ENCODE results near the gene OMA1.
"Not testable (repeated sequence)": the region's sequence is repeated elsewhere in the genome, so short reads cannot be mapped to it uniquely, and the experiment has no call there.

Gene OMA1

DNA sequence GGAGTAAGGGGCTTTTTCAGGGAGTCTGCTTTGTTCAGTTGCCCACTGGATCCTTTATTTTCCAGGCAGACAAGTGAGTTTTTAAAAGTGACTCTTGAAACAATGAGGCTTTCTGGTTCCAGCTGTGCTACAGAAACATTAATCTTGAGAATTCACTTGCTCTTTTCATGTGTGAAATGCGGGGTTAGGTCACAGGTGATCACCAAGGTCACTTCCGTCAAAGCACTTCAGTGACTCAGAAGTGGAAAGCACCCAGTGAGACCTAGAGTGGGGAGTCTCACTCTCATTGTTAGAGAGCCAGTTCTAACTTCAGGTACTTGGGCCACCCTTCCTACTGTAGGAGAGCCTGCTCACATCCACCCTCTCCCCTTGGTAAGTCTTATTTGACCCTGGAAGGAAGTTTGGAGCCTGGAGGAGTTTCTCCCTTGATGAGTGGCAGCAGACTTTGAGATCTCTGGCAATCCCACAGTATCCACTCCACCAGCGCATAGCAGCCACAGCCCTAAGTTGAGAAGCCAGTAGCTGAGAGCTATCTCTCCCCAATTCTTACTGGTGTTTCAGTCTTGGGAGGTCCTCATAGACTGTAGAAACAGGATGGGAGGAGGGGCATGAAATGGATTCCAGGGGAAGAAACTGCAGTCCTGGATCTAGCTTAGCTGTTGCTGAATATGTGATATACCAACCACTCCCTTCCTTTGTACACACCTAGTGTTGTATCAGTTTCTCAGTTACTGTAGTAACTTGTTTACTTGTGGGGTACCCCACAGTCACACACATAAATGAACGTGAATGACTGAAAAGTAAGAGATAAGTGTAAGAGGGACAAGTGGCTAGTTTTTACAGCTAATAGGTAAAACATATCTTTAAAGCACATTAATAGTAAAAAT, 27.4 kb upstream of the OMA1 start:
- DNase-seq (ENCODE audit: low read depth, low spot score): peak; percentile 10

DNA sequence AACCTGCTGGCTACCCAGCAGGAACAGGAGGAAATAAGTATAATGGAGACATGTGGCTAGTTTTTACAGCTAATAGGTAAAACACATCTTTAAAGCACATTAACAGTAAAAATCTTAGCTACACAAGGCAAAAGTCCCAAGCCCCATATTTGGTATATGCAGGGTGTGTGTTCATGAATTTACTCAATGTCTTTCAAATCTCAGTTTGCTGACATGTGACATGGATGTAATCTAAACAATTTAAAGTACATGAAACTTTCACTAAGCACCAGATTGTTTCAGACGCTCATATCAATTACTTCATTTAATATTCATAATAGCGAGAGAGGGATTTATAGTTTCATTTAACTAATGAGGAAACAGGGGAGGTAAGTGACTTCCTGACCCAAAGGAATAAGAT, 26.6 kb upstream of the OMA1 start:
- no peak for DNase-seq (ENCODE audit: low read depth, low spot score)

DNA sequence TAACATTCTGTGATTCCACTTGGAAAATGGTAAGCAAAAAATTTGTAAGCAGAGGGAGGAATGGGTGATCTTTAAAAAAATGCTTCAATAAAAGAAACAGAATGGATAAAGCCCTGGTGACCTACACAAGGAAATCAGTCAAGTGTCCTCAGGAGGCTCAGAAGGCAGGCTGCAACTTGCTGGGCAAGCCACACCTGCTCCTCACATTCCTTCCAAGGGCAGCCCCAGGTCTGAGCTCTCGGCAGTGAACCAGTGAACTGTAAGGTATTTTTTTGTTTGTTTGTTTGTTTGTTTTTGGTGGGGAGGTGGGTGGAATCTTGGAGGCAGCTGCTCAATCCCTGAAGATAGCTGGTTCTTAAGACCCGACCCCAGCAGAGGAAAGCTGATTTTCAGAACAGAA, 26.2 kb upstream of the OMA1 start:
- no peak for DNase-seq (ENCODE audit: low read depth, low spot score)

DNA sequence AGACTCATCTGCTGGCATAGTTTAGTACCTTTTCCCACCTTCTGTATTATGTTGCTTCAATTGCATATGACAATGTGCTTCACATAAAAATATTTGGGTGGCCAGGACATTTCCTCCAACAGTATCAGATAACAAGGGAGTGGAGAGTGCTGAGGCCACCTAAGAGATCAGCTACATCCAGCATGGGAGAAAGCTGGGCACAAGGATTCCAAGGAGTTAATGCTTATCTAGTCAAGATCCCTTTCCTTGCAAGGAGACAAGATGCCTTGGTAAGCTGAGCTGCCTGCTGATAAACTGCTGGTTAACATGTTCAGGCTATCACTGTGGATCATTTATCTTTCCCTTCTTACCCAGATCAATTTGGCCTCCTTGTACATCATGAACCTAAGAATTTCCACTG, 25.1 kb upstream of the OMA1 start:
- no peak for DNase-seq (ENCODE audit: low read depth, low spot score)

DNA sequence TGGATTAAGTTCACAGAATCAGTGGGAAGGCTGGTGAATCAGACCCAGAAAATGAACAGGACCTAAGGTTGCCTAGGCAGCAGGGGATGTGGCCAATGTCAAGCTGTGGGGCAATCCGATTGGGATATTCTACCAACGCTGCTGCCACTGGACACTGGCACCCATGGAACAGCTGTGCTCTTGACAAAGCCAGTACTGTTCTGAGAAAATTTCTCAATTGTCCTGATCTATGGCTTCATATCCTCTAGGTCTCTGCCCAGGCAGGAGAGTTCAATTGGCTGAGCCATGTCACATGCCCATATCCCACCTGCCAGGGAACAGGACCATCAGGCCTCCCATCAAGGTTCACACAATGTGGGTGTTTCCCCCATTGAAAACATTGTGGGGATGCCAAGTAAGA, 24.3 kb upstream of the OMA1 start:
- no peak for DNase-seq (ENCODE audit: low read depth, low spot score)

DNA sequence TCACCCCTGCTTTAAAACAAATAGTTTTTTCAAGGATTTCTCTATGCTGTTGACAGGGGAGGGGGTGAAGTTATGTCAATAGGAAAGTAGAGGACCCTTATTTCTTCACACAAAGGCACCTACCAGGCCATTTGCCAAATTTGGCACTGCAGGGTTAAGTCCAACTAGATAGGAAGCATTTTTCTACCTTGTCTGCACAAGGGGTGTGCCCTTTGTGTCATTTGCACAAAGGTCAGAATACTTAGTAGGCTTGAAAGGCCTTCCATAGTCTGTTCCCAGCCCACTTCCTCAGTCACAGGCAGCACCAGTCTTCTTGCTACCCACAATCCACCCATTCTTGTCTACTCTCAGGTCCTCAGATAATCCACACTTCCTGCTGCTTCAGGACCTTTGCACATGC, 23.6 kb upstream of the OMA1 start:
- DNase-seq (ENCODE audit: low read depth, low spot score): no peak

DNA sequence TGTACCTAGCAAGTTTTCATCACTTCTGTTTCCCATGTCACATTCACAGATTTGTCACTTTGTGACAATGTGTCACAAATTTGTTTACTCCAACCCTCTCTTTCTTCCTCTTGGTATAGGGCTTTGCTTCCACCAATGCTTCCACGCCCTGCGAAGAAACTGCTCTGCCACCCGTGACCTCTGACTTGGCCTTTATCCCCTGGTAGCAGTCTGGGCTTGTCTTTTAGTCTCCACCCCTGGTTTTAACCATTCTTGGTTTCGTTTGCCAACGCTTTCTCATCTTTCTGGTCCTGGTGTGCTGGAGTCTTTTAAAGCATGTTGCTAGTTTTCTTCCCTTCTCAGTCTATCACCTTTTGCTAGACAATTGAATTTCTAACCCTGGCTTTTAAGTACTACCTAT, 22.4 kb upstream of the OMA1 start:
- no peak for DNase-seq (ENCODE audit: low read depth, low spot score)

DNA sequence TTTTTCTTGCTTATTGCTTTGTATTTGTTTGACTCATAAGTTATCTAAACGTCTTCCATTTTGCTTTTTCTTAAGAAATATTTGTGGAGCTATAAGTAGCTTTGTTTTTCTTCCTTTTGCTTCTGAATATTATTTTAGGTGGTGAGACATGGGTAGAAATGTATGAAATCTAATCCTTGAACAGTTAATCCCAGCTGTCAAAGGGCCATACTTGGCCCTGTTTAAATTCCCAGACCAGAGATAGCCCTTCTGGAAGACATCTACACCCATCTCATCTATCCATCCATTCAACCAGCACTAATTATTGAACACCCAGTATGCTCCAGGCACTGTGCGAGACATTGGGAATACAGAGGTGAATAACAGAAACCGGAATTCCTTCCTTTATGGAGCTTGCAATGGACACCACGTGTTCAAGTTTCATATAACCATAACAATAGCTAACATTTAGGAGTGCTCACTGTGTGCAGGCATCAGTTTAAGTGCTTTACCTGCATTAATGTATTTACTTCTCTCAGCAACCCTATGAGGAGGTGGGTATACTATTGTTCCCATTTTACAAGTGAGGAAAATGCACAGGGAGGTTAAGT, 21.8 kb upstream of the OMA1 start:
- no peak for DNase-seq (ENCODE audit: low read depth, low spot score)

DNA sequence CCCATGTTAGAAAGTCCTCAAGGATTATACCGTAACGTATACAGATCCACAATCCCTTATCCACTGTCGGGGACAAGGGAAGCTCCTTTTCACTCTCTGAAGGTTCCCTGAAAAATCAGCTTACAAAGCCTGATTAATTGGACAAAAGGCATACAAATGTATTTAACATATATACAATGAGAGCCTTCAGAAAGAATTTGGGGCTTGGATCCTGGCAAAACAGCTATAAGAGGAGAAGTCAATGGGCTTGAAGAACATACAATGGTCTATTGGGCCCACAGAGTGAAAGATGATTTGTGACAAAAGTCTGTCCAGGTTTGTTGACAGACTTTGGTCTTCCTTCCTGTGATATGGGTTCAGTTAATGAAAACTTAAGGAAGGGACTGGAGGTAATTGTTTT, 19.8 kb upstream of the OMA1 start:
- DNase-seq (ENCODE audit: low read depth, low spot score): no peak

DNA sequence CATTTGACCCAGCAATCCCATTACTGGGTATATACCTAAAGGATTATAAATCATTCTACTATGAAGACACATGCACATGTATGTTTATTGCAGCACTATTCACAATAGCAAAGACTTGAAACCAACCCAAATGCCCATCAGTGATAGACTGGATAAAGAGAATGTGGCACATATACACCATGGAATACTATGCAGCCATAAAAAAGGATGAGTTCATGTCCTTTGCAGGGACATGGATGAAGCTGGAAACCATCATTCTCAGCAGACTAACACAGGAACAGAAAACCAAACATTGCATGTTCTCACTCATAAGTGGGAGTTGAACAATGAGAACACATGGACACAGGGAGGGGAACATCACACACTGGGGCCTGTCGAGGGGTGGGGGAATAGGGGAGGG, 17.2 kb upstream of the OMA1 start:
- not testable (repeated sequence) for DNase-seq (ENCODE audit: low read depth, low spot score)

DNA sequence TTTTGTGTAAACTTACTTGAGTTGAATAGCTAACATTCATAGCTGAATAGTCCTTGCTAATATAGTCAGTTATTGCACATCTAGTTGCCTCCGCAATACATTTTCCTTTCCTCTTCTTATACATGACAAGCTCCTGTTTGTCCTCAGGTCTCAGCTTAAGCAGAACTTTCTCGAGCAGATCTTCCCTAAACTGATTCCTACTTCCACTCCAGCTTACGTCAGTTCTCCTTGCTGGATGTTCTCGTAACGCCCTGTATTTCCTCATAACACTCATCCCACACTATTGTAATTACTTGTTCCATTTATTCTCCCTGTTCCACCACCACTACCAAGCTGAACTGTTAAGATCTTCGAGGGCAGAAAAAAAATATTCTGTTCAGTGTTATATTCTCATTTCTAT, 15.1 kb upstream of the OMA1 start:
- no peak for DNase-seq (ENCODE audit: low read depth, low spot score)

DNA sequence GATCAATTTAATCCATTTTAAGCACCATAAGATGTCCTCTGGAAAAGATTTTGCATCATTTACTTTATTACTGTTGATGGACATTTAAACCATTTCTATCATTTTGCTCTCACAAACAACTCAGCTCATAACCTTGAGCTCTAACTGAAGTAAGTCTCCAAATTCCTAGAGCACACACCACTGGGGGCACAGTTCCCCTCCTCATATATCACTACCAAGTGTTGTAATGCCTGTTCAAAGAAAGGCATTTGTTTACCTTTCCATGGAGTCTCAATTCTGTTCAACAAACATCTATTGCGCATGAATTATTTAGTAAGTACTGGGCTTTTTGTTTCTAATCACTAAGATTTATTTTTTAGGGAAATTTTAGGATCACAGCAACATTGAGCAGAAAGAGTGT, 8.9 kb upstream of the OMA1 start:
- DNase-seq (ENCODE audit: low read depth, low spot score): no peak

DNA sequence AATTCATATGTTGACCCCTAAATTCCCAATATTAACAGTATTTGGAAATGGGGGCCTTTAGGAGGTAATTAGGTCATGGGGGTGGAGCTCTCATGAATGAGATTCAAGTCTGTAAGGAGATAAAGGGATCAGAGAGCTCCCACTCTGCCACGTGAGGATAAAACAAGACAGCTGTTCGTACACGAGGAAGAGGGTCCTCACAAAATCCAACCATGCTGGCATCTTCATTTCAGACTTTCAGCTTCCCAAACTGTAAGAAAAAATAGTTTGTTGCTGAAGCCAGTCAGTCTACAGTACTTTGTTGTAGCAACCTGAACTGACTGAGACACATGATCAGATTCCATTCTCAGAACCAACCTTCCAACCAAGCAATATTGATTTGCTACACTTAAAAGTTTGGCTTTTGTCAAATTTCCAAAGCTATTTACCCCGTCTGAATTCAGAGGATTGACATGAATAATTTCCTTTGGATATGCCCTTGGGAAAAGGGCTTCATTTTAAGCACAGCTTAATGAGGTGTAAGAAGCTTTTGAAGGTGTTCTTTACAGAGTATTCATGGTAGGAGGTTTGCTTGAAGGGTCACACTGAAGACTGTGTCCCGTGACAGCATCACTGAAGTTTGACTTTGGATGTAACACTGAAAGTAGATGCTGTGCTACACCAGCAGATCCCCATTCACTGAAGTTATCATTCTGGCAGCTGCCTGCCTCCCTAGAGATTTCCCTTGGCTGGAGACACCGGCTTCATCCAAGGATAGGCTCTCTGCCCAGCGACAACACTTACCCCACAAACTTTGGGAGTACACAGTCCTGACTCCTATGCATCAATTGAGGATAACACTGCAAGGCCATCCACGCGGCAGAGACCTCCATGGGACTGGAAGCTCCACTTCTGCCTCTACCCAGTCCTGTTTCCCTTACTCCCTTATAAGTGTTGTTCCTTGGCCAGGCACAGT, 4.9 kb upstream of the OMA1 start:
- no peak for DNase-seq (ENCODE audit: low read depth, low spot score)

DNA sequence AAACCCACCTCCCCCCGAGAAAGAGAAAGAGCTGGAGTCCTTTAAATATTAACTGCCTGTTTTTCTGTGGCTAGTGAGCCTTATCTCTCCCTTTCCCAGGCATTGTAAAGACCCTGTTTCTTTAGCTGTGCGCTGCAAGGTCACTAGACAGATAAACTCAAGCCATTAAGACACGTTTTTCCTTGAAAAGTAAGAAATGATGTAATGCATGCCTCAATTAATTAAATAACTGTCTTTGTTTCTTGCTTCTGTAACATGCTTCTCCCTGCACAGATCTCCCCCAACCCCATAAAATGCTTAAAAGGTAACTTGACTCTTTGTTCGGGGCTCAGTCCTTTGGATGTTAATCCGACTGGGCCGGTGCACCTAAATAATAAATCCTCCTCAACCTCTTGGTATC, 2.8 kb upstream of the OMA1 start:
- not testable (repeated sequence) for DNase-seq (ENCODE audit: low read depth, low spot score)

DNA sequence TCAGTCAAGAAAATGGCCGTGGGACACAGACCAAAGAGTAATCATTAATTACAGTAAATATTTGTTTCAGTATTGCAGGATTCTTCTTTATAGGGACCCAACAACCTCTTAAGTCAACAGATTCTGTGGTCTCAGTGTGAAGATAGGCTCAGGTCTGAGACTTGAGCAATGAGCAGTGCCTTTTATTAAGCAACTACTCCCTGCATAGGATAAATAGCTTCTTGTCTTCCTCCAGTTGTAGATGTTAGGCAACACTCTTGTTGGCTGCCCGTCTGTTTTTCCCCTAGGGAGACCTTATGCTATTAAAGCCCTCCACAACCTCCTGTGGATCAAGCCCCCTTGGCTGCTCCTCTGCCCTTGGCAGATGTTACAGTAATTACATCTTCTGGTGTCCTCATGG, 1.8 kb upstream of the OMA1 start:
- DNase-seq (ENCODE audit: low read depth, low spot score): no peak

DNA sequence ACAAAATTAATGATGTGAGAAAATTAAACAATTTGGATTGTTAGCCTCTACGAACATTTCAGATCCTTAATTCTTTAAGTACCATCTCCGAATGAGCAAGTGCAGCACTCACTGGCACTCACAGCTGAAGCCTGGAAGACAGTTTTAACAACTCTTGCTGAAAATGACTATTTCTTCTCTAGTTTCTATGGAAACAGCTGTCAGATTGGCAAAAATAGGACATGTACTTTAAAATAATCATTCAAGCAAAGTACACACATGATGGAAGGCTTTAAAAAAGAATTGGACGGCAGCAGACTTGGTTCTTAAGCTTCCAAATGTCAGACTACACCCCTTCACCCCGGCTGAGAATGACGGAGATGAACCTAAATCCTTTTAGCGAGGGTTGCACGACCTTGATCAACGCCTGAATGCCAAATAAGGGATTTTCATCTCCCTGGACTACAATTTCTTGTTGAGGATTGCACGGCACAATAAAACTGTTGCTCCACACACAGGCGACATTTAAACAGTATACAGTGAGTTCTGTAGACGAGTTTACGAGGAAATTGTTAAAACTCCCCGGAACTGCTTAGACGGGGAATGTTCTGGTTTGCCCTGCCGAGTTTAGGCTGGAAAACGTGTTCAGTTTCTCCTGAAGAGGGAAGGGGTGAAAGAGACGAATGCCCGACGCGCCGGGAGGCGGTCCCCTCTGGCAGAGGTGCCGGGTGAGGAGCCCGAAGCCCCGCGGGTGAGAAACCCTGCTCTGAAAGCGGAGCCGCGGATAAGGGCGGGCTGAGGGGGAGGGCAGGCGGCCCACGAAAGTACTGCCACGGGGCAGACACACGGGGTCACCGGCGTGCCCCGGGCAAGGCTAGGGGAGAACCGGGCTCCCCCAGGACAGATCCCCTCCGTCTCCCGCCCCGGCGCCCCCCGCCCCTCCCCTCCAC, 671 bp downstream of the OMA1 start:
- DNase-seq (ENCODE audit: low read depth, low spot score): peak; percentile 57

DNA sequence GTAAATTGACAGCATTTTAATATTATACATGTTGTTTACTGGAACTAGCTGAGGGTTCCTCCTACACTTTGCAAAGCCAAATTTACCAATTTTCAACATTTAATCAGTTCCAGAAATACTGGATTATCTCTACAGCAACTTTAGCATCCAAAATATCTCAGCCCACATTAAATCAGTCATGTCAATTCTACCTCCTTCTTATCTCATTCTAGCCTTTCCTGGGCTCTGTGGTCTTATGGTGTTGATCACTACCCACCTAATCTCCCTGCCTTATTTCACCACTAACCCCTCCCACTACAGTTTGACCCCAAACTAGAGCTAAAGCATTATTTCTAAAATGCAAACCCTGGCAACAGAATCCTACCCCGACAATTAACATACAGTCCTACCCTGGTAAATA, 3.3 kb downstream of the OMA1 start:
- DNase-seq (ENCODE audit: low read depth, low spot score): no peak

DNA sequence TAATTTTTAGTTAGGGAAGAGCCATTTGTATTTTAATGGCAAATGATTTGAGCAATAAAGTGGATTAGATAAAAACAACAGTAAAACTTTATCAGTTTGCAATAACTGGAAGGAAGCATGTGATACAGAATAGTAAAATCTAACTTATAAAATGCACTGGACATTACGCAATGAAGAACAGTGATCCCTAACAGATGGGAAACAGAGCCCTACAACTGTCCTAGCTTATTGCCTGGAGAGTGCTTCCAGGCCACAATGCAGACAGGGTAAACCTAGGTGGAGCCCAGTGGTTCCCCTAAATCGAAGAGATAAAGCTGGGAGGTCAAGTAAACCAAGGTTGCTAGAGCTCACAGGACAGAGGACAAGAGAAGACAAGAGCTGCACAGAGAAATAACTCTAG, 7.0 kb downstream of the OMA1 start:
- no peak for DNase-seq (ENCODE audit: low read depth, low spot score)

DNA sequence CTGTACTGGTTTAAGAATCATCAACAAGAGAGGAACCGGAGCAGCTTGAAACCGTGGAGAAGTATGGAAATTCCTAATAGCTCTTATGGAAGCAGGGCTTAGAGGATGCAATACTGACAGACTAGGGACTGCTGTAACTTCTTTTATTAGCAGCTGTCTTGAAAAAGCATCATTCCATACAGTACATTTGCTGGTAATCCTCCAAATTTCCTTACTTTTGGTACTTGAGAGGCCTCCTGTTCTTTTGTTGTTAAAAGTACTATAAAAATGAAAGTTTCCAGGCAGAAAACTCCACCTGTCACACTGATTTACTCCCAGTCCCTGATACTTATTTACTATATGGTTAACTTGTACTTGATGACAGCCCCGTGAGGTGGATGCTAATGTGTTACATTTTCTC, 7.7 kb downstream of the OMA1 start:
- no peak for DNase-seq (ENCODE audit: low read depth, low spot score)

DNA sequence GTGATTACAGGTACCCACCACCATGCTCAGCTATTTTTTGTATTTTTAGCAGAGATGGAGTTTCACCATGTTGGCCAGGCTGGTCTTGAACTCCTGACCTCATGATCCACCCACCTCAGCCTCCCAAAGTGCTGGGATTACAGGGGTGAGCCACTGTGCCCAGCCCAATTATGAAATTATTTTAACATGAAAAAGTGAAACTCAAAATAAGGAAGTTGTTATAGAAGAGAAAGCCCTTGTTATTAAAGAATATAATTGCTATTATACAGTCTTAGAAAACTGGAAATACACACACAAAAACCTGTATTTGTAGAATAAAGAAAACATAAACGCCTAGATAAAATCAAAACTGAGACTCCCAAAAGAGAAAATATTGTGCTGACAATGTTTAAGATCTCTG, 14.7 kb downstream of the OMA1 start:
- DNase-seq (ENCODE audit: low read depth, low spot score): not testable (repeated sequence)

DNA sequence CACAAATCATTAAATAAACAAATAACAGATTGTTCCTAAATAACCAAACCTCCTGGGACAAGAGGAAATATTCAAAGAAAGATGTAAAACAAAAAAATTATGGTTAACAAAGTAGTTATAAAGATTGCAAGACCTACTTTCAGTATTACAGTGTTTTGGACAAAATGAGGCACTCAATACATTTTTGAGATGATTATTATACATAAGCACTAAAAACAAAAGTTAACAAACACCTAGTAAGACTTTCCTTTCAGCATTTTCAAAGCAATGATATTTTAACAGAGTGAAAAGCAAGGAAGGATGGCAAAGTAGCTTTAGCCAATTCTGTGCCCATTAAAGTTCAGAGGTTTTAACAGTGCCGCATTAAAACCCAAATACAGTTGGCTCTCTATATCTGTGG, 17.2 kb downstream of the OMA1 start:
- DNase-seq (ENCODE audit: low read depth, low spot score): no peak

Data from activated CD4-positive, CD25-positive, alpha-beta regulatory T cell treated with anti-CD3 and anti-CD28 coated beads, Interleukin-2, amount 50 U/mL, for 16 hours (primary cell).